GM12873 (cell line): ENCODE measurements around the gene IL10RA.

Experiments used
- CTCF ChIP-seq: IDR thresholded peaks from 2 replicates; pipeline ENCODE4 v1.5.1; 2012; ENCODE audit warnings: low read depth, mild to moderate bottlenecking, moderate library complexity, low read length, control low read depth; ENCODE audit not compliant: insufficient read depth; ENCODE audit errors: missing control alignments

Gene IL10RA

GRCh38 chr11:118003456-118003855 lies 17.3 kb downstream of the IL10RA start:
- no peak for TF ChIP-seq CTCF

- TF ChIP-seq CTCF: no peak
These were observed 18.5 kb downstream of the IL10RA start for GRCh38 chr11:118004543-118005223.

DNA sequence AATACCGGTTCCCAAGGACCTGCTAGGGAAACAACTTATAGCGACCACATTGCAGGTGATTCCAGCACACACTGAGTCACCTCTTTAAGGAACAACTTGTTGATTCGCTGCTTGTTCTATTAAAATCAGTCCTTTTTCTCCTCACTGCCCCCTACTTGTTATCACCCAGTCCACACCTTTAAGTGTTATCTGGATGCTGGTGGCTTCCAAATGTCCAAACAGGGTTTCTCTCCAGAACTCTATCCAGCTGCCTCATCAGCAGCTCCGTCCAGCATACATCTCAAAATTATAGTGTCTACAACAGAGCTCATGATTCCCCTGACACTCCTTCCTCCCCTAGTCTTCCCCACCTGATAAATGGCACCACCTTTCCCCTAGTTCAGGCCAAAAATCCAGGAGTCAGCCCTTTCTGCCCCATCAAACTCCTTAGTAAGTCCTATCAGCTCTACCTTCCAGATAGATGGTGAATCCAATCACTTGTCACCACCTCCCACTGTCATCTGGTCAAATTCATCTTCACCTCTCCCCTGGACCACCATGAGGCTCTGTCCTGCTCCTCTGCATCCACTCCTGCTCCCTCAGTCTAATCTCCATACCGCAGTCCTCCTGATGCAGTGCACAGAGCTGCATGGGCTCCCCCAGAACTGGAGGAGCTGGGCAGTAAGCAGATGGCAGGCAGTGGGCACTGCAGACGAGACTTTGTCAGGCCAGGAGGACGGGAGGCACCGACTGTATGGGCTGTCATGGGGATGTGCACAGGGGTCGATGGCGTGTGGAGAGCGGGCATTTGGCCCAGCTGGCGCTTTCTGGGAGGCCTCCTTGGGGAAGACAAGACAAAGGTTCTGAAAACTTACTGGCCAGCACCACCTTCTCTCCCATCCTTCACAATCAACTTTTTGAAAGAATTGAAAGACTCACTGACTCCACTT lies 19.3 kb downstream of the IL10RA start:
- peak; percentile 20 for TF ChIP-seq CTCF

GRCh38 chr11:118006153-118006534 lies 19.9 kb downstream of the IL10RA start:
- TF ChIP-seq CTCF: no peak

DNA sequence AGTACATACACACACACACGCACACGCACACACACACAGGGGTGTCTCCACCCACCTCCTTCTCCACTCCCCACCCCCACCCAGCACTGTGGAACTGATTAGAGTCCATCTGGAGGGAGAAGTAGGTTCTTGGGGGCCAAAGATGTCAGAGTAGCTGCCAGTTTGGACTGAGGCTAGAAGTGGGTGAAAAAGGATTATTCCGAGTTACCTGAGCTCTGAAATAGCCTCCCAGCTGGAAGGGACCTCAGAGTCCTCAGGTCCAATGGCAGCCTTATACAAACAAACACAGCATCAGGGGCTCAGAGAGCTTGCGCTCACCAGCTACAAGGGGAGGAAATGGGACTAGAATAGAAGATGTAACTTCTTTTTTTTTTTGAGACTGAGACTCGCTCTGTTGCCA lies 20.8 kb downstream of the IL10RA start:
- no peak for TF ChIP-seq CTCF

DNA sequence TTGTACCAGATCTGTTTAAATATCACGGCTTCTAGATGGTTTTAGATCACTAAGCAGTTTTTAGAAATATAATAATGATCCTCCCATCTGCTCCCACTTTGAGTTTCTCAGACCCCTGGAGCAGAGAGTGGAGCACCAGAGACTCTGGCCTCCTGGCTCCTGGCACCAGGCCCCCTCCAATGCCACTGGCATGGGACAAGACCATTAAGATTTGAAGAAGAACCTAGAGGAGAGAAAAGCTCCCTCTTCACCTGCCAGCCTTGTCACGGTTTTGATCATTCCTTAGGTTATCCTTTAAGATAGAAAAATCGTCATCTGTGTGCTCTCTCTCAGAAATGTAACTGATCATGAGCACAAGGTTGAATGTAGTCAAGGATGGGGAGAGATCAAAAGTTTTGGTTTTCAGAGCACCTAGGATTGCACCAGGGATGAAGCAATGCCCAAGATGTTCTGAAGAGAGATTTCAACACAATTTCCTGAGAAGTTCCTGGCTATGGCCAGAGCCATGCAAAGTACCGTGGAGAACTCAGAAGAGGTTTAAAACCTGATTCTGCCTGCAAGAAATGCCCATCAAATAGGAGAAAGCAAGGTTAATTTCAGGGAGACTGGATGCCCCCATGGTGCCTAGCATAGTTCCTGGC lies 22.2 kb downstream of the IL10RA start:
- TF ChIP-seq CTCF: no peak
